Right cardiac atrium (tissue), 5 donors: ENCODE measurements around the gene SLC12A9. TPM values are rescaled to one million over a fixed set of nuclear protein-coding genes. Genes with fewer than 3 reads are reported as not detected.

Source experiments
- ATAC-seq, 2 donors: fragments of 200-7000 bp; cut with Tn5 transposase; one replicate each; pipeline versions ENCODE4 v1.8.0 to v1.9.1; 2020; ENCODE audit warnings: moderate library complexity in 2 of 2, mild to moderate bottlenecking in 1 of 2
- DNase-seq, 3 donors: peaks; one replicate each; pipeline ENCODE4 v3.0.0-alpha.2; 2020
- H3K27ac ChIP-seq: one replicate; pipeline ENCODE4 v1.5.1; 2013; ENCODE audit warnings: mild to moderate bottlenecking, low read length, control low read depth, moderate library complexity
- H3K27me3 ChIP-seq: one replicate; pipeline ENCODE4 v1.6.1; 2013; ENCODE audit not compliant: control insufficient read depth, insufficient read depth
- H3K4me1 ChIP-seq: one replicate; pipeline ENCODE4 v1.6.1; 2013; ENCODE audit warnings: low read length; ENCODE audit not compliant: control insufficient read depth, insufficient read depth
- H3K4me3 ChIP-seq: one replicate; pipeline ENCODE4 v1.5.1; 2013; ENCODE audit warnings: low read length, control low read depth
- H3K9me3 ChIP-seq: one replicate; pipeline ENCODE4 v1.6.1; 2013; ENCODE audit warnings: low read length; ENCODE audit not compliant: control insufficient read depth
- WGBS: extraction: QIAGEN DNeasy Blood & Tissue Kit; methylation state at CpG from one replicate; pipeline ENCODE4 v1.1.7; 2013; 5-methylcytosine and 5-hydroxymethylcytosine counted together
- intact Hi-C, 4 donors: fragments of 100-400 bp; cut with DNase I; formaldehyde crosslinking; loops; one replicate each; pipeline versions ENCODE4 v1.11.0 to v1.14.0; 2022 to 2023
- polyA plus RNA-seq: library from polyadenylated mRNA; stranded (reverse); fragments of 200-250 nt; gene quantifications from one replicate; pipeline ENCODE4 v1.2.3, GENCODE V29; 2013
- total RNA-seq, 4 donors: library from RNA; stranded (reverse); fragmentation: NEBNext Ultra II Directional; extraction: Animal tissue kit (Norgen Biotek cat#: 25700); gene quantifications; one replicate each; pipeline ENCODE4 v1.2.1, GENCODE V29; 2021
- donor health status: healthy with polysubstance abuse.
- donor health status: DM: no; HTN: yes; CAD: no.
- donor health status: DM: no; HTN: no; CAD: no.
- donor health status: DM: no; HTN: yes; CAD: no; lungs with severe emphysema.
- donor health status: DM: yes; HTN: yes; CAD: no.

The SLC12A9 gene
- total and polyA plus RNA-seq, 5 donors = 6.4 to 16.9 (median 10.9) TPM

DNA sequence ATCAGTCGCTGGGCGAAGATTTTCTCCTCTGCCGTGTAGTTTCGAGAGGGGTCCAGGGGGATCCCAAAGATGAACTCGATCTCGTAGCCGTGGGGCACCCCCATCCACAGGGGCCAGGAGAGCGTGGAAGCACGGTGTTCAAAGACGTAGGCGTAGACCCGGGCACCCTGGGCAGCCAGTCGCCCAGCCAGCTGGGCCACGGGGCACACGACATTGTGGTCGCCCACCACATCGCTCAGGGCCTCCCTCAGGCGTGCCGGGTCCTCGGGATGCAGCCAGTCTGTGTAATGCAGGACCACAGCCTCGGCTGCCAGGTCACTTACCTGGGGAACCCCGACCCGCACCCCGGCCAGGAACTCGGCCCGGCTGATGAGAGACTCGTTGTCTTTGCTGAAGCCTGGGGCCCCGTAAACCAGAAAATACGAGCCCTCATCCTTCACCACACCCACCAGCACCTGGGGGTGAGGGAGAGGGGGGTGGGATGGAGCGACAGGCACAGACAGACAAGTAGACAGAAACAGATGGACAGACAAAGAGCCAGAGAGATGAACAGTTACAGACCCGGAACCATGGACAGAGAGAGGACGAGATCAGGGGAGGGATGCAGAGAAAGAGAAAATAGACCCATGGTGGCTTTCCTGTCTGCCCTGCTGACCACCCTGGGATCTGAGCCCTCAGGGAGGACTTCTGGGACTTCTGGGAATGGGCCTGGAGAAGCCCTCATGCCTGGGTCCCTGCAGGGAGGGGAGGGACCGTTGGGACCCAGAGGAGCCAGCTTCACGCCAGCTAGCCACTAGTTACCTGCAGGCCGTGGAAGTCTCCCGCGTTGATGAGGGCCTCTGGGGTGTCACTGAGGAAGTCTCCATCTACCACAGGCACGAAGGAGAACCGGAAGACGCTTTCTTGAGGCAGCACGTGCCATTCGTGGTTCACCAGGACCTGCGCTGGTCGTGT lies 40.1 kb downstream of the SLC12A9 start:
- DNase-seq = peak in 2 of 3 donors; percentile 23 to 73
- Histone ChIP-seq H3K27me3 (no peaks in the 10 kb centered on the region), H3K4me1 (peaks cover 4% of the 10 kb centered on the region), H3K27ac (no peak overlapping the region), H3K4me3 (no peak overlapping the region), H3K9me3 (no peaks in the 10 kb centered on the region)
- 89% methylated on average over 44 of the region's 44 CpGs for WGBS
- no peak for ATAC-seq
- intact Hi-C loops = loop anchor here in 1 of 4 donors (10.0 kb wide), 1 partner anchor 272 kb away; the partner anchor contains the start of gene VGF

DNA sequence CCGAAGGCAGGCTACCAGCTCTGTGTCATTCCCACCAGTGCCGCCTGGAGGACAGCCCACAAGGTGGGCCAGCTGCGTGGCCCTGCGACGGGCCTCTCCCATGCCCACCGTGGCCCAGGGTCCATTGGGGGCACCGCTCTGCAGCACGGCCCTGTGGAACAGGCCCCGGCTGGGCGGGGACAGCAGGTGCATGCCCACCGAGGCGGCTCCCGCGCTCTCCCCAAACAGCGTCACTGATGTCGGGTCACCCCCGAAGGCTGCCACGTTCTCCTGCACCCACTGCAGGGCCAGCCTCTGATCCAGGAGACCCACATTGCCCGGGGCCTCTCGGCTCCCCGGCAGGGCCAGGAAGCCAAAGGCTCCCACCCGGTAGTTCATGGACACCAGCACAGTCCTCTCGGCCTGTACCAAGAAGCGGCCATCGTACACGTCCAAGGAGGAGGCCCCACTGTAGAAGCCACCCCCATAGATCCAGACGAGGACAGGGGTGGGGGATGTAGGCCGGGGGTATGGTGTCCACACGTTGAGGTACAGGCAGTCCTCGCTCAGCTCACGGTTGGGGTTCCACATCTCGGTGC lies 40.9 kb downstream of the SLC12A9 start:
- peak in 1 of 3 donors; percentile 24 for DNase-seq
- no peaks in the 10 kb centered on the region for H3K9me3 ChIP-seq
- intact Hi-C loops = loop anchor here in 1 of 4 donors (10.0 kb wide), 1 partner anchor 271 kb away; the partner anchor contains the start of gene VGF
- no peak overlapping the region for H3K4me3 ChIP-seq
- 92% methylated on average over 32 of the region's 32 CpGs for WGBS
- H3K4me1 ChIP-seq = peaks cover 4% of the 10 kb centered on the region
- no peak for ATAC-seq
- H3K27ac ChIP-seq = no peak overlapping the region
- H3K27me3 ChIP-seq = no peaks in the 10 kb centered on the region

DNA sequence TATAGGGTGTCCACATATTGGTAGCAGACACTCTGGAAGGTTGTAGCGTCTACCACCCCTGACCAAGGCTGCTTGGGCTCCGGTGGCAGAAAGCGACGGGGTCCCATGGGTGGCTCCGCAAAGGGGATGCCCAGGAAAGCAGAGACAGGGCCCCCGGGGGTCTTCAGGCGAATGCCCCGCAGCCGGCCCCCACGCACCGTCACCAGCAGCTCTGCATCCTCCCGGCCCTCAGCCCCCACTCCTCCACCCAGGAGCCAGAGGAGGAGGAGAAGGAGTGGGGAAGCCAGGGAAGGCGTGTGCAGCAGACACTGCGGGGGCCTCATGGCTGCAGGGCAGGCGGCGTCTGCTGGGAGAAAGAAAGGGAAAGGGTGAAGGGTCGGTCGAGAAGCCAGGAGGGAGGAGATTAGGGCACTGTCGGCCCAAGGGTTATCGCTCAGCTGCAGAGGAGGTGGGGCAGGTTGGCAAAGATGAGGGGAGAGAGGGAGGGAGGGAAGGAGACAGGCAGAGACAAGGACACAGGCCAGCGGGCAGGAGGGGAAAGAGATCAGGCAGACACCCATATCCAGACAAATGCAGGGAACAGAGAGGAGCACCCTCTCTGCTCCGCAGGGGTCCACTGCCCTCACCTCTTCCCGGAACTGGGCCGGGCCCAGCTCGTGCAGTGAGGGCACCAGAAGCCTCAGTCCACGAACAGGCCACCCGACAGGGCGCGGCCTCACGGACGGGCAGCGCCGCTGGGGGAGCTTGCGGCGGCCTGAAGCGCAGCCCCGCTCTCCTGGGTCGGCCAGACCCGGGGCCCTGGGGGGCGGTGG lies 41.6 kb downstream of the SLC12A9 start:
- ATAC-seq (no peak), DNase-seq (peak in 1 of 3 donors; percentile 21)
- WGBS = 38% methylated on average over 40 of the region's 40 CpGs
- Histone ChIP-seq H3K4me3 (no peak overlapping the region), H3K27ac (no peak overlapping the region), H3K4me1 (no peaks in the 10 kb centered on the region), H3K9me3 (no peaks in the 10 kb centered on the region), H3K27me3 (no peaks in the 10 kb centered on the region)
- intact Hi-C loops = loop anchor here in 1 of 4 donors (10.0 kb wide), 1 partner anchor 271 kb away; the partner anchor contains the start of gene VGF

DNA sequence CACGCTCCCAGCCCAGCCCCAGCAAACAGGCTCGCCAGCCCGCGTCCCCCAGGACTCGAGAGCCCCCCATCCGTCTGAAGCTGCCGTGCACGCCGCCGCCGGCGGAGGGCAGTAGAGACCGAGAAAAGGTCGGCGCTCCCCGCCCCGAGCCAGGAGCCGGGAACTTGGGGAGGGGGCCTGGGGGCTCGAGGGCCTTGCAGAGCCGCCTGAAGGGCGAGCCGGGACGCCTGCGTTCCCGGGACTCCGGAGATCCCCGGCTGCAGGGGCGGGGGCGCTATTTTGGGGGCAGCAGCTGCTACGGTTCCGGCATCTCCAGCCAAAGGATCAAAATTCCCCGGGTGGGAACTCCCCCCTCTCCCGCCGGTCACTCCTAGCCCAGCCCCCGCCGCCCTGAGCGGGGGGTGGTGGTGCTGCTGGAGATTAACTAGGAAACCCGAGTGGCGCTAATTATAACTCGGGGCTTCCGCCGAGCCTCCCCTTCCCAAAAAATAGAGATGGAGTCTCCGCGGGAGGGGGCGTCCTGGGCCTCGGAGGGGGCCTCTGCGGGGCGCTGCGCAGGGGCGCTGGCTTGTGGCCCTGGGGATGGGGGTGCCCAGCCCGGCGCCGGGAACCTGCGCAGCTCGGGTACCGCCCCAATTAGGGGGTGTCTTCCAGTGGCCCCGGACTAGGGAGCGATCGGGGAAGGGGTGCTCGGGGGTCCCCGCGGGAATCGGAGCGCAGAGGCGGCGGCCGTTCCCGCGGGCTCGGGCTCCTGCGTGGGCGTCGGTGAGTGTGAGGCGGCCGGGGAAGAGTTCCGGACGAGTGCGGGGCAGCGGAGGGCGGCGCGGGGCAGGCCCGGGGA lies 42.6 kb downstream of the SLC12A9 start:
- Histone ChIP-seq H3K27me3 (no peaks in the 10 kb centered on the region), H3K27ac (no peak overlapping the region)
- DNase-seq = peak; percentile 61 to 84 (median 82)

DNA sequence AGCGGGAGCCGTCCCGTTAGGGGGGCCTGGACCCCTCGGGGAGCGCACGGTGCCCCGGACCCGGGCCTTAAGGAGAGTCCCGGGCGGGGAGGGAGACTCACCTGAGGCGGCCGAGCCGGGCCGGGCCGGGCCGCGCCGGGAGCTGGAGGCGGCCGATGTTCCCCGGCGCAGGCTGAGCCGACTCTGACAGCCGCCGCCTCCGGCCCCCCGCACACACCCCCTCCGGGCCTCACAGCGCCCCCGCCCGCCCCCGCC lies 43.1 kb downstream of the SLC12A9 start, which contains the start of gene ACHE:
Gene ACHE (minus strand): TSS at position 188 of the 255 bp plus-strand sequence. CDS start 1,656 bp downstream, outside the sequence.
- ATAC-seq = peak; percentile 4 to 20
- Histone ChIP-seq H3K4me3 (peak within 1 kb of the TSS; percentile 53), H3K27me3 (no peaks in the 10 kb centered on the region), H3K27ac (no peak within 1 kb of the TSS), H3K4me1 (no peaks in the 10 kb centered on the region), H3K9me3 (no peaks in the 10 kb centered on the region)
- under 1% methylated on average over 31 of the region's 32 CpGs for WGBS
- intact Hi-C loops = loop anchor here in 3 of 4 donors (5.0 to 10.0 kb wide), 3 partner anchors 162 to 269 kb away; partner anchors contain the start of gene VGF (in 1 of the 3)
- DNase-seq = no peak

More for the DNA sequence above, 42.6 kb downstream of the SLC12A9 start:
- H3K9me3 ChIP-seq = no peaks in the 10 kb centered on the region
- ATAC-seq = peak in 1 of 2 donors; percentile 4
- H3K4me1 ChIP-seq = no peaks in the 10 kb centered on the region
- 1% methylated on average over 83 of the region's 83 CpGs for WGBS
- intact Hi-C loops = loop anchor here in 3 of 4 donors (5.0 to 10.0 kb wide), 3 partner anchors 162 to 270 kb away; partner anchors contain the start of gene VGF (in 1 of the 3)
- peak overlapping the region; percentile 53 for H3K4me3 ChIP-seq

DNA sequence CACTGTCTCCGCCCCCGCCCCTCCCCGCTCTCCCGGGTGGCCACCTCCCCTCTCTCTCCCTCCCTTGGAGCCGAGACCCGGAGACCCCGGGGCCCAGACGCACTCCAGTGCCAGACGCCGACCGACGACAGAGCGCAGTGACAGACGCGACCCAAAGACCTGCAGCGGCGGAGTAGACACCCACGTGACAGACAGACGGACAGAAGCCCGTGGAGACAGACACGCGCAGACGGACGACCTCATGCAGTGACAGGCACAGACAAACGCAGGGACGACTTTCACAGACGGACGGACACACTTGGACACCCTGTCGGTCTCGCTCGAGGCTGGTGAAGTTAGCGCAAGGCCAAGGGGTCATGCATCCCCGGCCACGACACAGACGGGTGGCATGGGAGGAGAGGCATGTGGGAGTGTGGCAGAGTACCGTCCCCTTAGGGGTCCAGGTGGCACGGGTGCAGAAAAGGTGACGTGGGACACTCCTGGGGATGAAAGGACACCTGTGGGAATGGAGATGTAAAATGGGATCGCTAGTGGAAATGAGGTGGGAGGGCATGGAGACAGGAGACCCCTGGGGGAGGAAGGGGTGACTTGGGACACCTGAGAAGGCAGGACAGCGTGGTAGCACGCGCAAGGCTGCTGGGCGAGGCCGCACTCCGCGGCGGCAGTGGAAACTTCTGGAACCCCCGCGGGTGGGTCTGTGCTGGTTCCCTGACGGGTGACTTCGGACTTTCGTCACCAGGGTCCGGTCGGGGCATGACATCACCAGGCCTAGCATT lies 43.6 kb downstream of the SLC12A9 start:
- Histone ChIP-seq H3K27me3 (no peaks in the 10 kb centered on the region), H3K9me3 (no peaks in the 10 kb centered on the region), H3K27ac (no peak overlapping the region), H3K4me3 (peak overlapping the region; percentile 53), H3K4me1 (no peaks in the 10 kb centered on the region)
- intact Hi-C loops = loop anchor here (2.0 to 10.0 kb wide), 4 partner anchors 161 to 269 kb away; partner anchors contain the start of gene VGF (in 1 of the 4)
- ATAC-seq (peak in 1 of 2 donors; percentile 22), DNase-seq (peak in 2 of 3 donors; percentile 49 to 82)
- WGBS = 3% methylated on average over 53 of the region's 54 CpGs

DNA sequence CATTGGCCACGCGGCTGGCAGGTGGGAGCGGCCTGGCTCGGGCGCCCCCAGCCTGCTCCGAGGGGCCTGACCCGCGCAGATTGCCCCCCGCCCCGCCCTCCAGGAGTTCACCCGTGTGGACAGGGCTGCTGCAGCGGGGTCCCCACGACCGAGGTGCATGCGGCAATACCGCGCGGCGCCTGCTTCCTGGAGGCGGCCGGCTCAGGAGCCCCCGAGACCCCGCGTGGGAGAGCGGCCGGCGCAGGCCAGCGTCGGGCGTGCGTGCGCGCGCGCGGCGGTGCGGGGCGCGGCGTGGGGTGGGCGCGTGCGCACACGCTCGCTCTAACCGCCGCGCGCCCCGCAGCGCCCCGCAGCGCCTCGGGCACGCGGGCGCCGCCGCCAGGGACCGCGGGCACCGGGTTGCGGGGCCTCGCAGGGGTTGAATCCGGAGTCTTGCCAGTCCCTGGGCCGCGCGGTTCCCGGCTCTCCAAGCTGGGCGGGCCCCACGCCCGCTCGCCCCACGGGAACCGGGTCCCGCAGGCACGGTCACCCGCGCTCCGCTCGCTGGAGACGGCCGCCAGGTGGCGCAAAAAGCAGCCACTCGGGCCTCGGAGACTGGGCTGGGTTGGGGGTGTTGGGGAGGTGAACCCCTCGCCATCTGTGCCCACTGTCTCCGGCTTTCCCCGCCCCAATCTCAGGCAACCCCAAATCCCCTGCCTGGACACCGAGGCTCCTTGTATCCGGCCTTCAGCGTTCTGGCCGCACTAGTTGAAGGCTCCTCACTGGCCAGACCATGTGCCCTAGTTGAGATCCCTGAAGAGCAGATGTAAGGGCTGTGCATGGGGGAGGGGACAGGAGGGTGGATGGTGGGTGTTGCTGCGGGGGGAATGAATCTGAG lies 44.5 kb downstream of the SLC12A9 start:
- peak overlapping the region; percentile 29 for H3K4me3 ChIP-seq
- no peak overlapping the region for H3K27ac ChIP-seq
- 2% methylated on average over 95 of the region's 95 CpGs for WGBS
- DNase-seq (peak; percentile 71 to 82 (median 79)), ATAC-seq (peak; percentile 39 to 40)
- H3K9me3 ChIP-seq = no peaks in the 10 kb centered on the region
- intact Hi-C loops = loop anchor here (2.0 to 10.0 kb wide), 4 partner anchors 160 to 268 kb away; partner anchors contain the start of gene VGF (in 1 of the 4)
- H3K27me3 ChIP-seq = no peaks in the 10 kb centered on the region
- H3K4me1 ChIP-seq = no peaks in the 10 kb centered on the region

DNA sequence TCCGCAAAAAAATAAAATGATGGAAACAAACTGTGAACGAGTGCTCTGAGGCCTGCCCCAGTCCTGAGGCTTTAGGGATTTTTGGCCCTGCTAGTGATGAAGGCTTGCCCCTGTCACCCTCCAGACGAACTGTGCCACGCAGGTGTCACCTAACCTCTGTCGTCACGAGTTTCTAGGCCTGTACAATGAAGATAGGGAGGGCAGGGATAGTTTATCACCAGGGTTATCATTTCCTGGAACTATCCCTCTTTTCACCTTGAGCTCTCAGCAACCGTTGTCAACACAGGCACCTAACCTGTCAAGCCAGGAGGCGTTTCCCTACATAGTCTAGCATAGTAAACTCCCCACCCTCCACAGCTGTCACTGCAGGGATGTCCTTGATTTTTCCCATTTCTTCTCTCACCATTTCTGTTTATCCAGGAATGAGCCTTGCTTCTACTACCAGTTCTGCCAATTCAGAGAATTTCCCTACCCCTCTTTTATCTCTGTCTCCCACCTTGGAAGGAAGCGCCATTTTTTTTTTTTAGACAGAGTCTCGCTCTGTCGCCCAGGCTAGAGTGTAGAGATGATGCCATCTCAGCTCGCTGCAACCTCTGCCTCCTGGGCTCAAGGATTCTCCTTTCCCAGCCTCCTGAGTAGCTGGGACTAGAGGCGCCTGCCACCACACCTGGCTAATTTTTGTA lies 45.4 kb downstream of the SLC12A9 start:
- no peak overlapping the region for H3K4me3 ChIP-seq
- no peaks in the 10 kb centered on the region for H3K9me3 ChIP-seq
- intact Hi-C loops = loop anchor here (2.0 to 10.0 kb wide), 4 partner anchors 159 to 267 kb away; partner anchors contain the start of gene VGF (in 1 of the 4)
- no peaks in the 10 kb centered on the region for H3K4me1 ChIP-seq
- ATAC-seq (no peak), DNase-seq (no peak)
- no peak overlapping the region for H3K27ac ChIP-seq
- H3K27me3 ChIP-seq = no peaks in the 10 kb centered on the region
- WGBS = 60% methylated on average over 13 of the region's 13 CpGs
